ENCODE measurements around the gene TAMALIN. TPM values are rescaled to one million over a fixed set of nuclear protein-coding genes. Genes with fewer than 3 reads are reported as not detected.

TAMALIN gene
- total RNA-seq, 1 donor from 2014 or later: 31.3 TPM

DNA sequence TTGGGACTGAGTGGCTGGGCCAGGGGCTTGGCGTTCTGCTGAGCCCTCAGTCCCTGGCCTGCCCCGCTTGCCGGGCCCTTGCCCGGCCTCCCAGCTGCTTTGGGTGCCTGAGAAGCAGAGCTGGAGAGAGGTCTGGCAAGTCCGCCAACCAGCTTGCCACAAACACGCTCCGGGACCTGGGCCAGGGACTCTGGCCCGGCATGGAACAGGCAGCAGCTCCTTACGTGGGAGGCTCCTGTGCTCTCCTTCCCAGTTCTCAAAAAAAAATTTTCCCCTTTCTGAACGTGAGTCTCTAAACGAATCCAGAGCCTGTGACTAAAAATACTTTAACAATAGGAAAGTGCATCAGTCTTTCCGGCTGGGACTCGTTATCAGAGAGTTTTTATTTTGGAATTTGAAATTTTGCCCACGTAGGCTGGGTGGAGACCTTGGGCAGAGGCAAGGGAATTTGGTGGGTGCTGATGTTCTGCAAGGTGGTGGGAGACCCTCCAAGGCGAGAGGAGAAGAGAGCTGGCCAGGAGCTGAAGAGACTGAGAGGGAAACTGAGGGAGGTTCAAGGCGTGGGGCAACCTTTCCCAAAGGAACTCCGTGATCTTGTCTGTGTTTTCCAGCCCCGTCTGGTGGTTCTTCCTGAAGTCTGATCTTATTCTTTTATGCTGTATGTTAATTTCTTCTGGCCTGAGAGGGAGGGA is 37.7 kb downstream of the TAMALIN start:
- peaks cover 15% of the 10 kb centered on the region for H3K27me3 Mint-ChIP-seq (ENCODE audit: unreplicated experiment)
- no peak for DNase-seq
- peaks cover 3% of the 10 kb centered on the region for H3K9me3 Mint-ChIP-seq (ENCODE audit: unreplicated experiment)
- TF ChIP-seq, protein P1, sequence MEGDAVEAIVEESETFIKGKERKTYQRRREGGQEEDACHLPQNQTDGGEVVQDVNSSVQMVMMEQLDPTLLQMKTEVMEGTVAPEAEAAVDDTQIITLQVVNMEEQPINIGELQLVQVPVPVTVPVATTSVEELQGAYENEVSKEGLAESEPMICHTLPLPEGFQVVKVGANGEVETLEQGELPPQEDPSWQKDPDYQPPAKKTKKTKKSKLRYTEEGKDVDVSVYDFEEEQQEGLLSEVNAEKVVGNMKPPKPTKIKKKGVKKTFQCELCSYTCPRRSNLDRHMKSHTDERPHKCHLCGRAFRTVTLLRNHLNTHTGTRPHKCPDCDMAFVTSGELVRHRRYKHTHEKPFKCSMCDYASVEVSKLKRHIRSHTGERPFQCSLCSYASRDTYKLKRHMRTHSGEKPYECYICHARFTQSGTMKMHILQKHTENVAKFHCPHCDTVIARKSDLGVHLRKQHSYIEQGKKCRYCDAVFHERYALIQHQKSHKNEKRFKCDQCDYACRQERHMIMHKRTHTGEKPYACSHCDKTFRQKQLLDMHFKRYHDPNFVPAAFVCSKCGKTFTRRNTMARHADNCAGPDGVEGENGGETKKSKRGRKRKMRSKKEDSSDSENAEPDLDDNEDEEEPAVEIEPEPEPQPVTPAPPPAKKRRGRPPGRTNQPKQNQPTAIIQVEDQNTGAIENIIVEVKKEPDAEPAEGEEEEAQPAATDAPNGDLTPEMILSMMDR (IDR thresholded peaks at IDR 0.05; ENCODE audit: partially characterized antibody, unreplicated experiment): no peak
- H3K4me3 Mint-ChIP-seq (ENCODE audit: unreplicated experiment): no peak overlapping the region
- peaks cover 3% of the 10 kb centered on the region for H3K4me1 Mint-ChIP-seq (ENCODE audit: low read depth, unreplicated experiment)
- H3K27ac Mint-ChIP-seq (ENCODE audit: unreplicated experiment): no peak overlapping the region
- peaks cover 4% of the 10 kb centered on the region for H3K36me3 Mint-ChIP-seq (ENCODE audit: unreplicated experiment)

DNA sequence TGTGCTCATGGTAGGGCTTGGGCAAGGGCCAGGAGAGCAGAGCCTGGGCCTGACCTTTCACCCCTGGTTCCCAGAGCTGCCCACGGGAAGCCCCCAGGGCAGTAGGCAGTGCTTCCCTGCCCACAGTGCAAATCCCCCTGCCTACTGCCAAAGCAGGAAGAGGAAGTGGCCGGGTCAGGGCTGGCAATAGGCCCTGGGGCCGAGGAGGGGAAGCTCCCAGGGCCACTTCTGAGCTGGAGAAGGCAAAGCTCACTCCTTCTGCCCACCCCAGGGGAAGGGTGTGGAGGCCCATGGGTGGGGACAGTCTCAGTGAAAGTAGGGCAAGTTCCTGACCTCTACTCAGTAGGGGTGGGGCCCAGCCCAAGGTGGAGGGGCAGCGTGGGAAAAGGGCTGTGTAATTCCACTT is 39.1 kb downstream of the TAMALIN start:
- Mint-ChIP-seq H3K27ac (ENCODE audit: unreplicated experiment) (no peak overlapping the region), H3K9me3 (ENCODE audit: unreplicated experiment) (peaks cover 7% of the 10 kb centered on the region), H3K27me3 (ENCODE audit: unreplicated experiment) (peaks cover 24% of the 10 kb centered on the region), H3K4me1 (ENCODE audit: low read depth, unreplicated experiment) (peaks cover 6% of the 10 kb centered on the region), H3K4me3 (ENCODE audit: unreplicated experiment) (no peak overlapping the region), H3K36me3 (ENCODE audit: unreplicated experiment) (peaks cover 4% of the 10 kb centered on the region)
- no peak for DNase-seq
- TF ChIP-seq, protein P1 (IDR thresholded peaks at IDR 0.05; ENCODE audit: partially characterized antibody, unreplicated experiment): no peak

DNA sequence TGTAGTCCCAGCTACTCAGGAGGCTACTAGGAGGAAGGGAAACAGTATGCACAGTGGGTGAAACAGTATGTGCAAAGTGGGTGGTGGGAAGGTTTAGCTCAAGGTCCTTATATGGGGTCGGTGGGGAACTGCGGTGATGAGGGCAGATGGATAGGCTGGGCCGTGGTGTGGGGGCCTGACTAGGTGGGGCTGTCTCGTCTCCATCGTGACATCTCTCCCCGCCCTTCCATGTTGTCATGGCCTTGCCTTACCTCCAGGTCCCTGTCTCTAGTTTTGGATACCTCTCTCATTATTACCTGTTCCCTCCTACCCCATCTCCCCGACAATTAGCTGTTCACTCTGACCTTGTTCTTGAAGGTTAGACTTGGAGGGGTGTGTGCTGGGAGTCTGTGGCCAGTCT is 40.1 kb downstream of the TAMALIN start:
- no peak overlapping the region for H3K4me3 Mint-ChIP-seq (ENCODE audit: unreplicated experiment)
- peaks cover 7% of the 10 kb centered on the region for H3K9me3 Mint-ChIP-seq (ENCODE audit: unreplicated experiment)
- H3K27ac Mint-ChIP-seq (ENCODE audit: unreplicated experiment): no peak overlapping the region
- no peaks in the 10 kb centered on the region for H3K36me3 Mint-ChIP-seq (ENCODE audit: unreplicated experiment)
- no peak for DNase-seq
- peaks cover 6% of the 10 kb centered on the region for H3K4me1 Mint-ChIP-seq (ENCODE audit: low read depth, unreplicated experiment)
- peaks cover 23% of the 10 kb centered on the region for H3K27me3 Mint-ChIP-seq (ENCODE audit: unreplicated experiment)
- TF ChIP-seq, protein P1 (IDR thresholded peaks at IDR 0.05; ENCODE audit: partially characterized antibody, unreplicated experiment): no peak

DNA sequence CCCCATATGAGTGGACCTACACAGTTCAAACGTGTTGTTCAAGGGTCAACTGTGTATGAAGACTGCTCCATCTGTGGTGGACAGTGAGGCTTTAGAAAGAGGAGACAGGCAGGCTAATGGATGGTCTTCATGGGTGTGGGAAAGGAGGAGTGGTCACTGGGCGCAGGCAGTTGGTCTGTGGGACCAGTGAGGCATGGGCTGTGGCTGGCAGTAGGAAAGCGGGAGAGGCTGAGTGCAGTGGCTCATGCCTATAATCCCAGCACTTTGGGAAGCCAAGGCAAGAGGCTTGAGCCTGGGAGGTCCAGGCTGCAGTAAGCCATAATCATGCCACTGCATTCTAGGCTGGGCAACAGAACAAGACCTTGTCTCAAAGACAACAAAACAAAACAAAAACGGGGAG is 42.5 kb downstream of the TAMALIN start:
- H3K27me3 Mint-ChIP-seq (ENCODE audit: unreplicated experiment): peaks cover 22% of the 10 kb centered on the region
- H3K4me3 Mint-ChIP-seq (ENCODE audit: unreplicated experiment): peak overlapping the region; percentile 63
- peak overlapping the region; percentile 1 for H3K27ac Mint-ChIP-seq (ENCODE audit: unreplicated experiment)
- H3K9me3 Mint-ChIP-seq (ENCODE audit: unreplicated experiment): peaks cover 7% of the 10 kb centered on the region
- H3K4me1 Mint-ChIP-seq (ENCODE audit: low read depth, unreplicated experiment): peaks cover 6% of the 10 kb centered on the region
- DNase-seq: no peak
- no peaks in the 10 kb centered on the region for H3K36me3 Mint-ChIP-seq (ENCODE audit: unreplicated experiment)
- TF ChIP-seq, protein P1 (IDR thresholded peaks at IDR 0.05; ENCODE audit: partially characterized antibody, unreplicated experiment): no peak

DNA sequence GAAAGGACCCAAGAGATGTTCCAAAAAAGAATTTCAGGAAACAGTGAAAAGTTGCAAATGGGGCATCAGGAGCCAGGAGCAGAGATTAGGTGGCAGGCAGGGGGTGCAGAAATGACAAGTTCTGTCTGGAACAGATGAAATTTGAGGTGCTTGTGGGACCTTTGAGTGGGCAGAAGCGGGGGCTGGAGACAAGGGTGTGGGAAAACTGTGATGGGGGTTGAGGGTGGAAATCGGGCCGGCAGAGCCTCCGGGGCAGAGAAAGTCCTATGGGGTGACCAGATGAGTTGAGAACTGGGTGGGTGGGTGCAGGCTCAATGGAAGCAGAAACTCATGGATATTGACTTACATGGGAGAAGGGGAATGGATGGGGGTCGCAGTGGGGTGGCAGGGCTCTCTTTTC is 42.9 kb downstream of the TAMALIN start:
- Mint-ChIP-seq H3K27me3 (ENCODE audit: unreplicated experiment) (peaks cover 18% of the 10 kb centered on the region), H3K4me1 (ENCODE audit: low read depth, unreplicated experiment) (peaks cover 6% of the 10 kb centered on the region), H3K36me3 (ENCODE audit: unreplicated experiment) (no peaks in the 10 kb centered on the region), H3K27ac (ENCODE audit: unreplicated experiment) (peak overlapping the region; percentile 1), H3K9me3 (ENCODE audit: unreplicated experiment) (peaks cover 5% of the 10 kb centered on the region), H3K4me3 (ENCODE audit: unreplicated experiment) (peak overlapping the region; percentile 63)
- TF ChIP-seq, protein P1 (IDR thresholded peaks at IDR 0.05; ENCODE audit: partially characterized antibody, unreplicated experiment): no peak
- DNase-seq: no peak

Measured in glutamatergic neuron (in vitro differentiated cells).